GM19324 (cell line): Measurements from ENCODE around the gene DCLK1.
"Not testable (repeated sequence)": the region's sequence is repeated elsewhere in the genome, so short reads cannot be mapped to it uniquely, and the experiment has no call there.

Source experiments
- ATAC-seq: cut with Tn5 transposase; IDR thresholded peaks from one replicate; pipeline ENCODE4 v1.9.1; 2021; ENCODE audit warnings: mild to moderate bottlenecking, moderate library complexity; ENCODE audit not compliant: unreplicated experiment, low FRiP score

The DCLK1 gene

DNA sequence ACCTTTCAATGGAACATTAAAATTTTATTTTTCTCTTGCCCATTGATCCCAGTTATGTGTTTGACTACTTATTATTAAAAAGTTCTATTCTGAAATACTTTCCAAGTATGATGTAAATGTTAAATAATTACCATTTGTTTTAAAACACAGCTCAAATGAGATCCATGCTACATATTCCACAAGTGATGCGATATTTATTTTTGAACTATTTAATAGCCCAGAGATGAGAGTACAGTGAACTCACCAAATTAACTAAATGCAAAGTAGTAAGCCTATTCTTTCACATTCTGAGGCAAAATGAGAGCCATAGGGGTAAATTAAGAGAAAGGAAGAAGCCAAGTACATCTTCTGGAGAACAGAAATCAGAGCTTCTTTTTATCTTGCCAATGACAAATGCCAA is 1.2 kb upstream of the DCLK1 start:
- no peak for ATAC-seq

GRCh38 chr13:36131931-36132297 is 732 bp upstream of the DCLK1 start:
- ATAC-seq, result no peak

DNA sequence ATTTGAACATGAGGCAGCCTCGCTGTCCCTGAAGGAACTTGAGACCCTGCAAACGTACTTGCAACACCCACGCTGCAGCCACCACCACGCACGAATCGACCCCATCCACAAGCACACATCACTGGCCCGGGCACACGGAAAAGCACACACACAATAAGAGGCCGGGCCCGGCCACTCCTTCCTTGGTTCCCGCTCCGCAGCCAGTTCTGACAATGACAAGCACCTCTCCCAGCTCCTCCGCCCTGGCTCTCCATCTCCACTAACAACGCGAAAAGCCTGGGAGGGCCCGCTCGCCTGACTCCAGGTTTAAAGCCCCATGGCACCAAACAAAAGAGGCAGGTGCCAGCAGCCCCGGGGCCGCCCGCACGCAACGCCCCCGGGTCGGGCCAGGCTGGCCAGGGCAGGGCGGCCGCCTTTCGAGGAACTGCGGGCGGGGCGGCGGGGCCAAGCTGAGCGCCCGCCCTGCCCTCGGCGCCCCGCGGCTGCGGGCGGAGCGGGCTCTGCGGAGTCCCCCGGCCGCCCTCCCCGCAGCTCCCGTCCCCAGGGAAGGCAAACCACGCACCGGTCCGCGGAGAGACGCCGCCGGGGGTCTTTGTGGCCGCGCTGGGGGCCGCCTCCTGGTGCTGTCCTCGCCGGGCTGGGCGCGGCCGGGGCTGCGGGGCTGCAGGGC is 495 bp downstream of the DCLK1 start:
- no peak for ATAC-seq

- ATAC-seq, result no peak
These were observed 1.0 kb downstream of the DCLK1 start for GRCh38 chr13:36130193-36130551.

- ATAC-seq, result no peak
These were observed 1.6 kb downstream of the DCLK1 start for GRCh38 chr13:36129539-36129938.

DNA sequence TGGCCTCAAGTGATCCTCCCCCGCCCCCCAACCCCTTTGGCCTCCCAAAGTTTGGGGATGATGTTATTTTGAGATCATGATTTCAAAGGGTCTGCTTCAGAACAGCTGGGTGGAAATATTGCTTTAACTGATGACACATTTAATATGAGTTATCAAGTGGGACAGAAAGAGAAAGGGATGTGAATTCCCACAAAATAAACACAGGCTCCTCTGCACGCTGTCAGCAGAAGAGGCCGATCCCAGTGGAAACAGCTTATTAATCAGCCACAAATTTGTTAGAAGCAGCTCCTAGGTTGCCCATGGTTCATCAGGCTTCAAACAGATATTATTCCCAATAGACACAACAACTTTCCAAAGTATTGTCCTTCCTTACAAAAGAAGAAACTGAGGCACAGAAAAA is 4.7 kb downstream of the DCLK1 start:
- no peak for ATAC-seq

GRCh38 chr13:36125841-36126240 is 5.3 kb downstream of the DCLK1 start:
- ATAC-seq, result no peak

DNA sequence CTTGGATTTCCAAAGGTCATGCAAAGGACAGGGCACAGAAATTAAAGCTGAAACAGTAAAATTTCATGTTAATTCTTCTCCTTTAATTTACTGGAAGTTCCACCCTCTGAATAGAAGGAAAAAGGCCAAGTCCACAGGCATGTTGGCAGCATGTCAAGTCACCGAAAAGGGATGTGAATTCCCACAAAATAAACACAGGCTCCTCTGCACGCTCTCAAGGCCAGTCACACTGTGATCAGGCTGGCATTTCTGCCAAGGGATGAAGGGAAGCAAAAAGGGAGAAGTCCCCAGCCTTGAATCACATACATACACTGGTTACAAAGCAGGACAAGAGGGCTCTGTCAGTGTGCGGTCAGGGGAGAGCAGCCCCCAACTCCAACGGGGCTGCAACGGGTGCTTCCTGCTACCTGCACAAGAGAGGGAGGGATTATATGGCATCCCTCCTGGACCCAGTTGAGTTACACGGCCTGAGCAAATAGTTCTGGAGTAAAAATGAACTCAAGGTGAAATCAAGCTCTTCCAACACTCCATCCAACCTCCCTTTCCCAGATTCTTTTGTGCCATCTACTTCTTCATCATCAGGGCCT is 6.9 kb downstream of the DCLK1 start:
- no peak for ATAC-seq

DNA sequence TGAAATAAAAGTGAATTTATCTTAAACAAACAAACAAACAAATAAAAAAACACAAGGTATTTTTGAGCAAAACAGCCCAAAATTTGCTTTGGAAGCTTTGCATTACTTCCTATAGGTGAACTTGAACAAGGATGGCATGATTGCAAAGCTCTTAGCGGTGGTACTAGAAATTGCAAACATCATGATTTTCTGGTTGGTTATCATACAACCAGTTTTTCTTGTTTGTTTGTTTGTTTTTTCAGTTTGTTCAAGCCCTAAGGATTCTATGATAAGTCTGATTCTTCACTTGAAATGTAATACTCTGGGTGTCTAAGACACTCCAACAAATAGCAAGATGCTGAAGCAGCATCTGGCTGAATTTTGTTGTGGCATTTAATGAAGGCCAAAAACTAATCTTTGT is 15.9 kb downstream of the DCLK1 start:
- ATAC-seq, result no peak

DNA sequence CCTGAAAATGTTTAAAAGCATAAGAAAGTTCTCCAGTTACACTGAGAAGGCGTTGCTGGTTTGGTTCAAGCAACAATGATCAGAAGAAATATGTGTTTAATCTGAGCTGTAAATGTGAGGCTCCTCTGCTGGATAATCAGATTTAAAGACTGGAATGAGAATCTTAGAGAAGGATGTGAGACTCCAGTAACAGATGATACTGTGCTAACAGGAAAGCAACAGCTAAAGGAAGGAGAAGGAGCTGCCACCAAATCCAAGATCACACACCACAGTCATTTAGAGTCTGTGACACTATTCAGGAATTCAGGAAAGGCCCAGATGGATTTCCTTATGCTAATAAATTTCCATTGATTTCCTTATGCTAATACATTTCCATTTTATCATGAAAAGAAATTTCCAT is 16.9 kb downstream of the DCLK1 start:
- no peak for ATAC-seq

GRCh38 chr13:36108954-36109353 is 22.2 kb downstream of the DCLK1 start:
- no peak for ATAC-seq

- ATAC-seq, result no peak
These were observed 22.8 kb downstream of the DCLK1 start for GRCh38 chr13:36108342-36108741.

GRCh38 chr13:36107521-36107920 is 23.7 kb downstream of the DCLK1 start:
- ATAC-seq, result no peak

DNA sequence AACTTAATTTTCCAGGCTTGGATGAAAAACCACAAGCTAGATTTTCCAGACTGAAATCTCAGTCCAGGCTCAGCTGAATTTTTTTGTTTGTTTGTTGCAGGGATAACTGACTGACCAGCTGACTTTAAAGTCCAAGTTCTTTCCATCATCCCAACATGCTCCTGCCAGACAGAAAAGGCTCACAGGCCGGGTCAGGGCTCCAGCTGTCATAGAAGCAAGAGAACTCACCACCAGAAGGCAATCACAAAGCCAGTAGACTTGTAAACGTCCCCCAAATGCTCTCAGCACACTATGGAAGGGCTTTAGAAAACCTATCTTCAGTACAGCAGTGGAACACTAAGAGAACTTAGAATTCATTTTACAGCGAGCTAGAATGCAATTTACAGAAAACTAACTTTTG is 25.5 kb downstream of the DCLK1 start:
- no peak for ATAC-seq

- ATAC-seq, result no peak
These were observed 28.5 kb downstream of the DCLK1 start for GRCh38 chr13:36102721-36103120.

GRCh38 chr13:36101907-36102306 is 29.3 kb downstream of the DCLK1 start:
- not testable (repeated sequence) for ATAC-seq

DNA sequence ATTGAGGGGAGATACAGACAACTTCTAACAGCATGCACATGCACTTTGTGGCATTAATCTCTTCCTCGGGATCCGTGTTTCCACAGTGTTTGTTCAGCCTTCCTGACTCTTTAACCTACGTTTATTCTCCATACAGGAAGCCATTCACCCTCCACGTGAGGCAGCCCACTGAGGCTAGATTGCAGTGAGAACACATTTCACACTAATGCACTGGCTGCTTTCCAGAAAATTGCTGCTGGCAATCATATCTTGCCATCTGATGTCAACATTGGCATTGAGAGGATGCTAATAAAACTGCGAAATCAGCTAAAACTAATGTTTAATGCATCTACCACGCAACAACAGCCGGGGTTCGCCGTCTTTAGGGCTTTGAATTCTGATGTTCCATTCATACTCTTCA is 30.0 kb downstream of the DCLK1 start:
- ATAC-seq, result no peak

DNA sequence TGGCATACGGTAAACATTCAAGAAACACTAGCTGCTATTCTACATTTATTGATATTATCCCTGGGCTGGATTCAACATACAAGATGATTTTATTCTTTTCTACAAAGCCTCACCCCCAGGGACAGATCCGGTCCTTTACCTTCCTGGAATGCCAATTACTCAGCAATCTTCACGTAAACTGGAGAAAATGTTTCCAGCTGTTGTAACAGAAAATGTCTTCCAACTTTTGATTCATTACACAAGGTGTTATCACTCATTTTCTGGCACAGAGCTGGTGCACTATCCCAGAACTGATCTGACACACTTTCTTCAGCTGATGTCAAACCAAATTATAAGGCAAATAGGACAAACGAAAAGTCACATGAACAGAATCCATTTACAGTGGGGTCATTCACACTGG is 33.1 kb downstream of the DCLK1 start:
- ATAC-seq, result no peak

- no peak for ATAC-seq
These were observed 34.4 kb downstream of the DCLK1 start for GRCh38 chr13:36096461-36097416.

DNA sequence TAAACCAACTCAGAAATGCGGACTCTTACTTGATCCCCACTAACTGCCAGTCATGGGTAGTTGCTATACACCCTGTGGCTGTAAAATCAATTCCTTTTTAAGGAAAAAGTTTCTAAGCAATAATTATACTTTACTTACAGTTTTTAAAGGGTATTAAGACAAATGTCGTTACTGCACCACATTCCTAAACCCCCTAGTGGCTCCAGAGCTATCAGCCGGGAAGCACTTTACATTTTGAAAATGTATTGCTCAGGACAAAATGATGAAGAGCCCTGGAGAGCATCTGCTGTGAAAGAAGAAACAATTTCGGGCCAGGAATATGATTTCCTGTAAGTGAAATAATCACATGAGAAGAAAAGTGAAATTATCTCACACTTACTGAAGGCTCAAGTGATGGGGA is 36.7 kb downstream of the DCLK1 start:
- no peak for ATAC-seq

GRCh38 chr13:36090592-36090991 is 40.6 kb downstream of the DCLK1 start:
- ATAC-seq, result no peak
